HT-29 (cell line): ENCODE results near the gene AGFG2. TPM values are rescaled to one million over a fixed set of nuclear protein-coding genes. Genes with fewer than 3 reads are reported as not detected.
"Not testable (repeated sequence)": the region's sequence is repeated elsewhere in the genome, so short reads cannot be mapped to it uniquely, and the experiment has no call there.

ENCODE experiments used
- DNase-seq: peaks from one replicate; pipeline ENCODE4 v3.0.0-alpha.2; 2015; ENCODE audit warnings: low spot score
- total RNA-seq: library from RNA; depleted of rRNA; stranded (reverse); fragments of >200 nt; shearing (Covaris generic); gene quantifications from 2 replicates; pipeline ENCODE4 v1.2.3, GENCODE V29; 2014

The AGFG2 gene
- total RNA-seq, 1 experiment from 2014 or later = 29.8 TPM

DNA sequence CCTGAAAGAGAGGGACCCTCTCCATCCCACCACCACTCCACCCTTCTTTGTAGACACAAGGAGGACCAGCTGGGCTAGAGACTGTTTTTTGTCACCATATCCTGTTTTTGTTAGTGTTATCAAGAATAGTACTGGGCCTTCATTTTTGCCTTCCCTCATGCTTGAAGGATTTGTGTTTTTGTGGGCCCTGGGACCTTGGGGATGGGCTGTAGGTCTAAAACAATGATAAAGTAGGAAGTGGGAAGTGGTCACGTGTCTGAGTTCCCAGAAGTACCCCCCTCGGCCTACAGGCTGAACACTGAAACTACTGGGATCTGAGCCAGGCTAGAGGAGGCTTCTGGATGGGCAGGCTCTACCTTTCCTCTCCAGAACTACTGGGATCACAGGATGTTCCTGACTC, 8.9 kb downstream of the AGFG2 start:
- DNase-seq = no peak

GRCh38 chr7:100548446-100548845, 9.4 kb downstream of the AGFG2 start:
- not testable (repeated sequence) for DNase-seq

- DNase-seq = no peak
Measured at GRCh38 chr7:100552532-100552931, 13.5 kb downstream of the AGFG2 start.

- no peak for DNase-seq
Measured at GRCh38 chr7:100553032-100553431, 14.0 kb downstream of the AGFG2 start.

DNA sequence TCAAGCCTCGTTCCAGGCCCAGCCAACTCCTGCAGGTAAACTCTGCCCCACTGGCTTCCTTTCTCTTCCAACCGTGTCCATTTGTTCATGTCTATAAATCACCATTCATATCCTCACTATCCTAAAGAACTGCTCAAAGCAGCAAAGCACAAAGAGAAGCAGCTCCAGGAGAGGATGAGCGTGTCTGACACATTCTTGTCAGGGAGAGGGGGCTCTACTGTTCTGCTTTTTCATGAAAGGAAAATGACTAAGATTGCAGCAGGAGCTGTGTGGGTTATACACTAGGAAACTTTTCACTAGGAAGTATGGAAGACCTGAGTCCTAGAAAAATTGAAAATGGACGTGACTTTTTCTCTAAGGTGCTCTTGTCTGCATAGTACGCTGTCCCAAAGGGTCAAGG, 16.7 kb downstream of the AGFG2 start:
- DNase-seq = no peak

DNA sequence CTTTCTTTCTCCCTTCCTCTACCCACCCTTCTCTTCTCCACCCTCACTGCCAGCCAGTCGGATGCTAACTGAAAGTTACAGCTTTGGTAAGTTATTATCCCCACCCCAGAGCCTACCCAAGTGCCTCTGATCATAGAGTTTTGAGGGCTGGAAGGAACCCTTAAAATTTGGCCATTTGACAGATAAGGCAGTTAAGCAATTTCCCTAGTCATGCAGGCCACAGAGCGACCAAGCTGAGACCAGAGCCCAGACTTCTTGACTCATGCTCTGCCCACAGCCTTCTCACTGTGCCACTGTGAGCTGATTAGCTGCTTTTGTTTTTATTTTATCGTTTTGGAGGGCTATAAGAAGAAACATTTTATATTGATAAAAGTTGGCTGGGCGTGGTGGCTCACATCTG, 17.5 kb downstream of the AGFG2 start:
- no peak for DNase-seq

DNA sequence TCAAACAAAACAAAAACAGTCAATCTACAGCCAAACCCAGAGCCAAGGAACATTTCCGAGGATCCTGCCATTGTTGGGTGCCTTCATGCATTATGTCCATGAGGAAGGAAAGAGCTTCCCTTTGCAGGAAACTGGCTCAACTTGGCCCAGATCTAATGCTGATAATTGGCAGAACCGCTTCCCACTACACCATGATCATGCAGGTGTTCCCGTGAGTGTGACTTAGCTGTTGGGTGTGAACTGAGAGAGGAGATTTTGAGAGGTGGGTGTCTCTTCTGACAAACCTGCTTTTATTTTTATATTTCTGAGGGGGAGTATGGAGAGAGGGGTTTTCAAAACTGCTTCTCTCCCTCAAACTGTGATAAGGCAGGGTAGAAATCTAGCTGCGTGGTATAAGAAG, 20.1 kb downstream of the AGFG2 start:
- no peak for DNase-seq

GRCh38 chr7:100561491-100562194, 22.6 kb downstream of the AGFG2 start:
- DNase-seq = no peak

DNA sequence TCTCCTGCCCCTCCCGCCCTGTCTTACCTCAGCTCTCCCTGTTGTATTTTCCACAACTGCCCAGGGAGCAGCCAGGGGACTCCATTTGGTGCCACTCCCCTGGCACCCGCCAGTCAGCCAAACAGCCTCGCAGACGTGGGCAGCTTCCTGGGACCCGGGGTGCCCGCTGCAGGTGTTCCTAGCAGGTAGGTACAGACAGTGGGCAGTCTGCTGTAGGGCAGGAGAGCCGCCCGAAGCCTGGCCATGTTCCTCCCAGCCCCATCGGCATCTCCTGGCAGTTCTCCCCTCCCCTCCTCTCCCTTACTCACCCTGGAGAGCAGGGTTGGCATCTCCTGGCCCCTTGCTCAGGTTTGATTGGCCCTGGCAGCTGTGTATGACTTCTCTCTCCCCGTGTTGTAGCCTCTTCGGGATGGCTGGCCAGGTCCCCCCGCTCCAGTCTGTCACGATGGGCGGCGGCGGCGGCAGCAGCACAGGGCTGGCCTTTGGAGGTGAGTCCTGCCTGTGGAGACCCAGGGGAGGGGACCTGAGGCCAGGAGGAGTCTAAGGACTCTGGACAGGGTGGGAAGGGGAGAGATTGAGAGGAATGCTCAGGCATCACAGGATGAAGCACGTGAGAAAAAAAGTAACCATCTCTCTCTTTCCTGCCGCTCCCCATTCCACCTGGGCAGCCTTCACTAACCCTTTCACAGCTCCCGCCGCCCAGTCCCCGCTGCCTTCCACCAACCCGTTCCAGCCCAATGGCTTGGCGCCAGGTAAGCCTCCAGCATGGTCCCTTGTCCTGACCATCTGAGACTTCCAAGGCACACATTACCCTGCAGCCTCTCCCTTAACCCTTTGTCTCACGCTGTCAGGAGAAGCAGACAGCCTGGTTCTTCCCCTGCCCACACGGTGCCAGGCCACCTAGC, 23.4 kb downstream of the AGFG2 start:
- no peak for DNase-seq

DNA sequence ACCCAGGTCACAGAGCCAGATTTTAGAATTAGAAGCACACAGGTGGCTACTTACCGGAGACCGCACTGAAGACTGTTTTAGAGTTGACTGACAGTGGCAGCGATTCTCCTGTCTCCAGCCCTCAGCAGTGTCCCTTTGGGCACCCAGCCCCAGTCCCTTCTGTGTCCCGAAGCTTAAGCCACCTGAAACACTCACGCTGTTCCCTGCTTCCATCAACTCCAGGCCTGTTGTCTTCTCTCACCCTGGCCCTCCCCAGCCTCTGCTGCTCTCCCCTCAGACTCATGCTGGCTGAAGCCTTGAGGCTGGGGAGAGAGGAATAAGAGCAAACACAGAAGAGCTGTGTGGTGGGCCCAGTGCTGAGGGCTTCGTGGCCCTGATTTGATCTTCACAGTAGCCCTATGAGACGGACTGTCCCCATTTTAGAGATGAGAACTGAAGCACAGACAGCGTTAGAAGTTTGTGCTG, 24.1 kb downstream of the AGFG2 start:
- DNase-seq = no peak

- DNase-seq = peak; percentile 82
Measured at GRCh38 chr7:100563809-100564400, 24.9 kb downstream of the AGFG2 start.

GRCh38 chr7:100564405-100564804, 25.4 kb downstream of the AGFG2 start:
- DNase-seq = not testable (repeated sequence)

- DNase-seq = no peak
Measured at GRCh38 chr7:100565133-100565571, 26.1 kb downstream of the AGFG2 start.

- DNase-seq = no peak
Measured at GRCh38 chr7:100566018-100566531, 27.1 kb downstream of the AGFG2 start.

DNA sequence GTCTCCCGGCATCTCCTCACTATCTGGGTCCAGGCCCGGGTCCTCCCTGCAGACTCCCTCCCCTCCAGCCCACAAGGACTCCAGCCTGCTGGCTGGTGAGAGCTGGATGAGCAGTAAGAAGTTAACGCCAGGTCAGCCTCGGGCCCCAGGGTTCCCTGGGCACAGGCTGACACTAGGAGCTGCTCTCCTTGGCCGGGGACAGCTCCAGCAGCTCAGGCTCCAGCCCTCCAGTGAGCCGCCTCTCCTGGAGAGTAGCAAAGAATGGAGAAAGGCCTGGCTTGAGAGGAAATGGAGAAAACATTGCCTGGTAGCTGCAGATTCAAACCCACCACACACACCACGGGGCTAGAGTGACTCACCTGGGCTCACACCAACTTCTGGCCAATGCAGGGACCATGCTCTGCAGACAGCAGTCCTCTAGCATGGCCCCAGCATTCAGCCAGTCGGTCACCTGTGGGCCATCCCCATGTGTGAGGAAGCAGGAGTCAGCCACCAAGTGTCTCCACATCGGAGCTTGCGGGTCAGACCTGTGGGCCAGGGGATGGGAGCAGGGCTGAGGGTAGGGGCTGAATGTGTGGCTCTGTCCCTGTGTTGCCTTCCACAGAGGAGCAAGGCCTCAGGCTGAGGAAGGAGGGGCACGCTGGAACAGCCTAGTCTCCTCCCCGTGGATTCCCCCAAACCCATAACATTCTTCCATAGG, 28.2 kb downstream of the AGFG2 start:
- DNase-seq = no peak

DNA sequence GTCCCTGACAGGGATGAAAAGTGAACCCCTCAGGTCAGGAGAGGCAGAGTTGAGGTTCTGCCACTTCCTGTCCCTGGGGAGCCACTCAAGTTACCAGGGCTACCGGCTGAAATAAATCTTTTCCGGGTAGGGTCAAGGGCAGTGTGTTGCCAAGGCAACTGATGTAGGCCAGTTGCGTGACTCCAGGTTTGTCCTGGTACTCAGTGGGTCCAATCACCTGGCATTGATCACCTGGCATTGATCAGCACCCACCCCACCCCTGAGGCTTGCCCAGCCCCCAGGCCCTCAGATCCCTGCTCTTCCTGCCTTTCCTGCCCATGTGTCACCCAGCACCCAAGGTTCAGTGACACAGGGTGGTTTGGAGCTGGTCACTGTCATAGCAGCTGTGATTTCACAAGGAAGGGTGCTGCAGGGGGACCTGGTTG, 28.8 kb downstream of the AGFG2 start:
- DNase-seq = no peak

- DNase-seq = no peak
Measured at GRCh38 chr7:100568176-100568895, 29.3 kb downstream of the AGFG2 start.

DNA sequence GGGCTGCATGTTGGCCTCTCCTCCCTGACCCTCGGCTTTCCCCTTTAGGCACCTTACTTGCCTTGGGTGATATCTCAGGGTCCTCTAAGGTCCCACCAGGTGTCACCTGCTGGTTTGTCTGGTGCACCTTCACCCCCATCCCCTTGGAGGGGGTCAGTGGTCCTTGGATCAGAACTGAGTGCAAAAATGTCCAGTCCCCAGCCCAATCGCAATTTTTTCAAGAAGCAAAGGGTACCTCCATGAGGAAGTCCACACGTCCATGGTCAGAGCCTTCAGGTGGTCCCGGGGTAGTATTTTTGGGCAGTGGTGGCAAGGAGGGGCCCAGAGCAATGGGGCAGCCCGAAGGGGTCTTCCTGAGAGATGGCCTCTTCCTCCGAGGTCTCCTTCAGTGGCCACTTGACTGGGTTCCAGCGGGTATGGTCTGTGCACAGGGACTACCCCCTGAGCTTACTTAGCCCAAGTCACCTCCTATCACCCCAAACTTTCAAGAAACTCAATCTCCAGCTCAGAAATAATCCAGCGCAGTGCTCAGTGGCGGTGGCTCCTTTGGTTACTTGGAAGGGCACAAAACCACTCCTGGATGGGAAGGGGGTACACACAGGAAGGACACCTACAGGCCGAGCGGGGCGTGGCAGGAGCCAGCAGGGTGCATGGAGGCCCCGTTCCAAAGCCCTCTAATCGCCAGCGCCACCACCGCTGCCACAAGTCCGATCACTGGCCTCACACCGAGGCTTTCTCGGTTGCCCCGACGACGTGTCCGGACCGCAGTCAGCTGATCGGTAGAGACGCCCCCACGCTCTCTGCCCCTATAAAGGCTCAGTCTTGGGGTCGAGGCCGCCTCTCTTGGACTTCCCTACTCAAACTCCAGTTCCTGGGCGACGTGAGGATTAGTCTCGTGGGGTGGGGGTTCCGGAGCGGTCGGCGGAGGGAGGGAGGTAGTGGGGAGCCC, 30.2 kb downstream of the AGFG2 start:
- peak; percentile 61 for DNase-seq
